ENCODE data around the gene RAD51B.

GRCh38 chr14:68466491-68466977, 647.0 kb downstream of the RAD51B start:
- TF ChIP-seq CTCF (conservative IDR thresholded peaks at IDR 0.05; ENCODE audit: low read depth, low read length), result no peak
- TF ChIP-seq EZH2 (IDR thresholded peaks at IDR 0.05; ENCODE audit: low read length, unreplicated experiment), result no peak
- TF ChIP-seq EZH2phosphoT487 (IDR thresholded peaks at IDR 0.05; ENCODE audit: borderline replicate concordance, low read length), result no peak

Data from PC-3 (cell line).